ENCODE data around the gene ZCCHC7. TPM values are rescaled to one million over a fixed set of nuclear protein-coding genes. Genes with fewer than 3 reads are reported as not detected.
"Not testable (repeated sequence)": the region's sequence is repeated elsewhere in the genome, so short reads cannot be mapped to it uniquely, and the experiment has no call there.

Gene ZCCHC7
- total RNA-seq (2021) (26.0 and 27.9 TPM in 2 replicates), Bru-seq, nascent RNA (percentile 85 among the genes with signal in this experiment), BruChase-seq, experiment 1, labeled RNA remaining after a 2-hour chase (percentile 87 among the genes with signal in this experiment), BruChase-seq, experiment 2, labeled RNA remaining after a 6-hour chase (percentile 87 among the genes with signal in this experiment)
- long read RNA-seq, transcript ZCCHC7-202 (9 exons, 2,619 nt): major isoform, 11 of 35 reads
- long read RNA-seq, partial matches to known transcripts: 5 of 35 reads
- long read RNA-seq, other reads (novel, unspliced or antisense): 18 of 35 reads

DNA sequence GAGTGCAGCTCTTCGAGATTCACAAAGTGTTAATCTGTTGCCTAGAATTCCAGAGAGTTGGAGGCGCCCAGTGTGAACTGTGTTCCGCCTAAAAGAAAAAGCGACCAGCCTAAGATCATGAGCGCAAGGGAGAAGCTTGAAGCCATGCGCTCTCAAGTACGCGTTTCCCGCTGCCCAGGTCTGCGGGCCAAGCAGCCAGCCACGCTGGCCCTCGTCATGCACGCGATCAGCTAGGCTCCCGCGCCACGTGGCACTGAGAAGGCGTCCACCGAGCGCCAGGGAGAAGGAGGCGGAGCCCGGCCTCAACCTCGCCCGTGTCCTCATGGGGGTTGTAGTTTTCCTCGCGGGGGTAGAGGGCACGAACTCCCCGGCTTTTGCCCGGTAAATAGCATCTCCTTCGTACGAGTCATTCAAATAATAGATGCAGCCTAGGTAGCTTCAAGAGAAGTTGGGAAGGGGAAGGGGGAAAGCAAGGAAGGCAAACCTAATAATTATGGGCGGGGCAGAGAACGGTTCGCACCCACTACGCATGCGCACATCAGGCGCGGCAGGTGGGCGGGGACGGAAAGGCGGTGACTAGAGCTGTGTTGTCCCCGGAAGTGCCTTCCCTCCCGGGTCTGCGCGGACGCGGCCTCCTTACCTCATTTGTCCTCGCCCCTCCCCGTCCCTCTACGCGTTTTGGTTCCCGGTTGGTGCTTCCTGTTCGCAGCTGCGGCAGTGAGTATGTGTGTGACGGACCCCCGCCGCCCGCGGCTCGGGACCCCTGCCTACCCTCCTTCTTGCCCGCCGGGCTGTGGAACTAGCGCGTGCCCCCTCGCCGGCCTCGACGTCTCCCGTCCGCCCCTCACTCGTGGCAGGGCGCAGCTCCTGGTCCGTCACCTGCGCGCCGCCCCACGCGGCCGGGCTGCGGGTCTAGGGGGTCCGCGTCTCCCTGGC lies at the start of gene ZCCHC7:
Gene ZCCHC7, plus strand, starts transcription at position 668 of the 936 bp plus-strand sequence.
- POLR2A ChIA-PET (ENCODE audit: low non-redundant PET): interaction anchor here (0.6 to 1.1 kb wide), 2 partner anchors 80 to 210 kb away, joined by 3 to 11 read pairs; no protein-coding TSS in a partner anchor
- no peaks in the 10 kb centered on the region for H3K36me3 ChIP-seq (ENCODE audit: insufficient read depth, low read length, poor library complexity, severe bottlenecking)
- CTCF ChIA-PET: interaction anchor here (0.9 kb wide), 1 partner anchor 247 kb away, joined by 4 read pairs; no protein-coding TSS in a partner anchor
- H3K27me3 ChIP-seq (replicated peaks; ENCODE audit: insufficient read depth, low read depth, low read length, poor library complexity): no peaks in the 10 kb centered on the region
- intact Hi-C loops (cut with micrococcal nuclease; ENCODE audit: unreplicated experiment): loop anchor here (2.0 kb wide), 1 partner anchor 21 kb away; no protein-coding TSS in a partner anchor
- peak within 1 kb of the TSS; percentile 96 for H3K4me3 ChIP-seq (ENCODE audit: low read depth, low read length, poor library complexity, severe bottlenecking)
- no peaks in the 10 kb centered on the region for H3K9me3 ChIP-seq (ENCODE audit: low read depth, low read length, poor library complexity, severe bottlenecking)
- TF ChIP-seq, protein P1, sequence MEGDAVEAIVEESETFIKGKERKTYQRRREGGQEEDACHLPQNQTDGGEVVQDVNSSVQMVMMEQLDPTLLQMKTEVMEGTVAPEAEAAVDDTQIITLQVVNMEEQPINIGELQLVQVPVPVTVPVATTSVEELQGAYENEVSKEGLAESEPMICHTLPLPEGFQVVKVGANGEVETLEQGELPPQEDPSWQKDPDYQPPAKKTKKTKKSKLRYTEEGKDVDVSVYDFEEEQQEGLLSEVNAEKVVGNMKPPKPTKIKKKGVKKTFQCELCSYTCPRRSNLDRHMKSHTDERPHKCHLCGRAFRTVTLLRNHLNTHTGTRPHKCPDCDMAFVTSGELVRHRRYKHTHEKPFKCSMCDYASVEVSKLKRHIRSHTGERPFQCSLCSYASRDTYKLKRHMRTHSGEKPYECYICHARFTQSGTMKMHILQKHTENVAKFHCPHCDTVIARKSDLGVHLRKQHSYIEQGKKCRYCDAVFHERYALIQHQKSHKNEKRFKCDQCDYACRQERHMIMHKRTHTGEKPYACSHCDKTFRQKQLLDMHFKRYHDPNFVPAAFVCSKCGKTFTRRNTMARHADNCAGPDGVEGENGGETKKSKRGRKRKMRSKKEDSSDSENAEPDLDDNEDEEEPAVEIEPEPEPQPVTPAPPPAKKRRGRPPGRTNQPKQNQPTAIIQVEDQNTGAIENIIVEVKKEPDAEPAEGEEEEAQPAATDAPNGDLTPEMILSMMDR (conservative IDR thresholded peaks at IDR 0.05; ENCODE audit: low read depth, low read length): no peak
- no peak for TF ChIP-seq EZH2 (IDR thresholded peaks at IDR 0.05; ENCODE audit: borderline replicate concordance, low read depth, low read length, poor library complexity, severe bottlenecking)
- peaks cover 17% of the 10 kb centered on the region for H3K4me1 ChIP-seq (ENCODE audit: insufficient read depth, low read length, poor library complexity, severe bottlenecking)
- DNase-seq (ENCODE audit: low spot score): peak; percentile 97
- H3K27ac ChIP-seq (ENCODE audit: low read depth, low read length, poor library complexity, severe bottlenecking): peak within 1 kb of the TSS; percentile 97
- BruUV-seq (replicated peaks): TSS peak; percentile 94

DNA sequence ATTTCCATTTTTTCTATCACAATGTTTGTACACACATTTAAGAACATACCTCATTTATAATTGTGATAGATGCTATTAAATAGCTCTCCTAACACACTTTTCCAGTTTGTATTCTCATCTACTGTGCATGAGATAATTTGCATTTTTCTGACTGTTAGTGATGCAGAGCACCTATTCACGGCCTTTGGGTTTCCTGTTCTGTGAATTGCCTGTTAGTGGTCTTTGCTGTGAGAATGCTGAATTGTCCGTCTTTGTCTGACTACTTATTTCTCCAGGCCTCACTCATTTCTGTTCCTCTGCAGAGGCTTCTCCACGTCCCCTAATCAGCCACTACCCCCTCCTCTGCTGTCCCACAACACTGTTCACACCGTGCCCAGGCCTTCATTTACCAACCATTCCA lies 45.6 kb upstream of the ZCCHC7 start:
- H3K27me3 ChIP-seq (replicated peaks; ENCODE audit: insufficient read depth, low read depth, low read length, poor library complexity); intact Hi-C loops (cut with micrococcal nuclease; ENCODE audit: unreplicated experiment); H3K4me3 ChIP-seq (ENCODE audit: low read depth, low read length, poor library complexity, severe bottlenecking); DNase-seq (ENCODE audit: low spot score); BruUV-seq (replicated peaks); H3K36me3 ChIP-seq (ENCODE audit: insufficient read depth, low read length, poor library complexity, severe bottlenecking); H3K9me3 ChIP-seq (ENCODE audit: low read depth, low read length, poor library complexity, severe bottlenecking); H3K4me1 ChIP-seq (ENCODE audit: insufficient read depth, low read length, poor library complexity, severe bottlenecking); H3K27ac ChIP-seq (ENCODE audit: low read depth, low read length, poor library complexity, severe bottlenecking); CTCF ChIA-PET; POLR2A ChIA-PET (ENCODE audit: low non-redundant PET): not testable (repeated sequence)

DNA sequence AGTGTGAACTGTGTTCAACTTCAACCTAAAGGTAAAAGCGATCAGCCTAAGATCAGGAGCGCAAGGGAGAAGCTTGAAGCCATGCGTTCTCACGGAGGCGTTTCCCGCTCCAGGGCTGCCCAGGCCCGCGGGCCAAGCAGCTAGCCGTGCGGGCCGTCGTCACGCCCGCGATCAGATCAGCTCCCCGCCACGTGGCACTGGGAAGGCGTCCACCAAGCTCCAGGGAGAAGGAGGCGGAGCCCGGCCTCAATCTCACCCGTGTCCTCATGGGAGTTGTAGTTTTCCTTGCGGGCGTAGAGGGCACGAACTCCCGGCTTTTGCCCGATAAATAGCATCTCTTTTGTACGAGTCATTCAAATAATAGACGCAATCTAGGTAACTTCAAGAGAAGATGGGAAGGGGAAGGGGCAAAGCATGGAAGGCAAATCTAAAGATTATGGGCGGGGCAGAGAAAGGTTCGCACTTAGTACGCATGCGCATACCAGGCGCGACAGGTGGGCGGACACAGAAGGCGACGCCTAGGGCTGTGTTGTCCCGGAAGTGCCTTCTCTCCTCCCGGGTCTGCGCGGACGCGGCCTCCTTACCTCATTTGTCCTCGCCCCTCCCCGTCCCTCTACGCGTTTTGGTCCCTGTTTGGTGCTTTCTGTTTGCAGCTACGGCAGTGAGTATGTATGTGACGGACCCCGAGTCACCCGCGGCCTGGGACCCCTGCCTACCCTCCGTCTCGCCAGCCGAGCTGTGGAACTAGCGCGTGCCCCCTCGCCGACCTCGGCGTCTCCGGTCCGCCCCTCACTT lies 40.8 kb upstream of the ZCCHC7 start:
- intact Hi-C loops (cut with micrococcal nuclease; ENCODE audit: unreplicated experiment): loop anchor here (10.0 kb wide), 1 partner anchor 135 kb away; no protein-coding TSS in a partner anchor
- H3K27ac ChIP-seq (ENCODE audit: low read depth, low read length, poor library complexity, severe bottlenecking): peak overlapping the region; percentile 90
- no peaks in the 10 kb centered on the region for H3K27me3 ChIP-seq (replicated peaks; ENCODE audit: insufficient read depth, low read depth, low read length, poor library complexity)
- TF ChIP-seq EZH2 (IDR thresholded peaks at IDR 0.05; ENCODE audit: borderline replicate concordance, low read depth, low read length, poor library complexity, severe bottlenecking): no peak
- TF ChIP-seq, protein P1 (conservative IDR thresholded peaks at IDR 0.05; ENCODE audit: low read depth, low read length): no peak
- peak overlapping the region; percentile 79 for H3K4me3 ChIP-seq (ENCODE audit: low read depth, low read length, poor library complexity, severe bottlenecking)
- peaks cover 23% of the 10 kb centered on the region for H3K4me1 ChIP-seq (ENCODE audit: insufficient read depth, low read length, poor library complexity, severe bottlenecking)
- CTCF ChIA-PET: interaction anchor here (0.6 to 1.3 kb wide), 3 partner anchors 84 to 219 kb away, joined by 3 to 6 read pairs (median 3); no protein-coding TSS in a partner anchor
- peaks cover 5% of the 10 kb centered on the region for H3K9me3 ChIP-seq (ENCODE audit: low read depth, low read length, poor library complexity, severe bottlenecking)
- DNase-seq (ENCODE audit: low spot score): peak; percentile 97
- POLR2A ChIA-PET (ENCODE audit: low non-redundant PET): no interaction called here
- H3K36me3 ChIP-seq (ENCODE audit: insufficient read depth, low read length, poor library complexity, severe bottlenecking): no peaks in the 10 kb centered on the region
- BruUV-seq (replicated peaks): no TSS peak

DNA sequence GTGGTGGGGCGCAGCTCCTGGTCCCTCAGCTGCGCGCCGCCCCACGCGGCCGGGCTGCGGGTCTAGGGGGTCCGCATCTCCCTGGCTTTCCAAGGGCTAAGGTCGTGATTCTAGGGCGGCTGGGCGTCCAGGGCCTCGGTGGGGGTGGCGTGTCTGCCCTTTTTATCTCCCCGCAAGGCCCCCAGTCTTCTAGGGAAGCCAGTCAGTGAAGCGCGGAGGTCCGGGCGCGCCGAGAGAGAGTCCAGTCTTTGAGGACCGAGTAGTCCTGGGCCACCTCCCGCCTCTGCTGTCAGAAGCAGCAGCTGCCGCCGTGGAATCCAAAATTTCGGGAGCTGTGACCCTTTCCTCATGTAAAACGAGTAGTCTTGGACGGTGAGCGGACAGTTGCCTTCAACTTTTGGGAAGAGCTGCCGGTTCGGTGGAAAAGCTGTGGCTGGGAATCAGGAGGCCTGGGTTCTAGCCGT lies 40.2 kb upstream of the ZCCHC7 start:
- Histone ChIP-seq H3K4me1 (ENCODE audit: insufficient read depth, low read length, poor library complexity, severe bottlenecking) (peaks cover 23% of the 10 kb centered on the region), H3K27ac (ENCODE audit: low read depth, low read length, poor library complexity, severe bottlenecking) (peak overlapping the region; percentile 90), H3K4me3 (ENCODE audit: low read depth, low read length, poor library complexity, severe bottlenecking) (peak overlapping the region; percentile 79)
- H3K9me3 ChIP-seq (ENCODE audit: low read depth, low read length, poor library complexity, severe bottlenecking); POLR2A ChIA-PET (ENCODE audit: low non-redundant PET); BruUV-seq (replicated peaks); H3K36me3 ChIP-seq (ENCODE audit: insufficient read depth, low read length, poor library complexity, severe bottlenecking); DNase-seq (ENCODE audit: low spot score); H3K27me3 ChIP-seq (replicated peaks; ENCODE audit: insufficient read depth, low read depth, low read length, poor library complexity): not testable (repeated sequence)
- intact Hi-C loops (cut with micrococcal nuclease; ENCODE audit: unreplicated experiment): loop anchor here (10.0 kb wide), 1 partner anchor 135 kb away; no protein-coding TSS in a partner anchor
- CTCF ChIA-PET: interaction anchor here (0.7 to 1.3 kb wide), 2 partner anchors 84 to 220 kb away, joined by 3 to 6 read pairs; no protein-coding TSS in a partner anchor

DNA sequence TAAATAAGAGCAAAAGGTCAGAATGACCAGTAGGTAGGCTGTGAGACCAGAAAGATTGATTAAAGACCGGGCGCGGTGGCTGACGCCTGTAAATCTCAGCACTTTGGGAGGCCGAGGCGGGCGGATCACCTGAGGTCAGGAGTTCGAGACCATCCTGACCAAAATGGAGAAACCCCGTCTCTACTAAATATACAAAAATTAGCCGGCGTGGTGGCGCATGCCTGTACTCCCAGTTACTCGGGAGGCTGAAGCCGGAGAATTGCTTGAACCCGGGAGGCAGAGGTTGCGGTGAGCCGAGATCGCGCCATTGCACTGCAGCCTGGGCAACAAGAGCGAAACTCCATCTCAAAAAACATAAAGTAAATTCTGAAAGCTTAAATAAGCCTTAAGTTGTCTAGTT lies 38.9 kb upstream of the ZCCHC7 start:
- CTCF ChIA-PET; BruUV-seq (replicated peaks); H3K9me3 ChIP-seq (ENCODE audit: low read depth, low read length, poor library complexity, severe bottlenecking); H3K27me3 ChIP-seq (replicated peaks; ENCODE audit: insufficient read depth, low read depth, low read length, poor library complexity); POLR2A ChIA-PET (ENCODE audit: low non-redundant PET); H3K36me3 ChIP-seq (ENCODE audit: insufficient read depth, low read length, poor library complexity, severe bottlenecking); H3K27ac ChIP-seq (ENCODE audit: low read depth, low read length, poor library complexity, severe bottlenecking); DNase-seq (ENCODE audit: low spot score): not testable (repeated sequence)
- Histone ChIP-seq H3K4me1 (ENCODE audit: insufficient read depth, low read length, poor library complexity, severe bottlenecking) (peaks cover 23% of the 10 kb centered on the region), H3K4me3 (ENCODE audit: low read depth, low read length, poor library complexity, severe bottlenecking) (peak overlapping the region; percentile 79)
- intact Hi-C loops (cut with micrococcal nuclease; ENCODE audit: unreplicated experiment): loop anchor here (10.0 kb wide), 1 partner anchor 133 kb away; no protein-coding TSS in a partner anchor

Measured in A673 (cell line).